LNCaP clone FGC (cell line): ENCODE data around the gene KLF11.
"Not testable (repeated sequence)": the region's sequence is repeated elsewhere in the genome, so short reads cannot be mapped to it uniquely, and the experiment has no call there.

Experiments used
- DNase-seq: peaks from one replicate; pipeline ENCODE4 v3.0.0-alpha.2; 2011; ENCODE audit warnings: low read depth
- H3K4me3 ChIP-seq: 2 replicates; pipeline ENCODE4 v1.5.1; 2011; ENCODE audit warnings: mild to moderate bottlenecking, low read depth, low read length, control low read depth
- TF ChIP-seq, protein P1 (sequence below): IDR thresholded peaks from 2 replicates; pipeline ENCODE4 v1.5.1; 2012; ENCODE audit warnings: mild to moderate bottlenecking; ENCODE audit not compliant: control insufficient read depth, insufficient read depth; ENCODE audit errors: extremely low read depth

Gene KLF11

DNA sequence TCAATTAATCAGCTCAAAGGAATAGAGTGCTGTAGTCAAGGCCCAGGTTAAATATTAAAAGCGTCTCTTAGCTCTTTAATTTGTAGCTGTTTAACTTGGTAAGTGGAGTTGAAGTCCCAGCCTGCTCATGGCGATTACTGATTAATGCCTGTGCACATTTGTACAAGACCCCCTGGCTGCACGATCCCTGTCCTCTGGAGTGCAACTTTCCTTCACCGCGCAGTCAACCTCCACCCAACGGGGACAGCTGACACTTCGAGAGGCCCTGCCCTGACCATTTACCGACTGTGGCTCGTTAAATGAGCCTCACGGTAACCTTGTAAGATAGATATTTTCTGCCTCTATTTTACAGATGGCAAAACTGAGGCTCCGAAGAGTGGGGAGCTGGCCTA is 42.3 kb downstream of the KLF11 start:
- H3K4me3 ChIP-seq, result no peak overlapping the region
- no peak for DNase-seq
- TF ChIP-seq, protein P1, sequence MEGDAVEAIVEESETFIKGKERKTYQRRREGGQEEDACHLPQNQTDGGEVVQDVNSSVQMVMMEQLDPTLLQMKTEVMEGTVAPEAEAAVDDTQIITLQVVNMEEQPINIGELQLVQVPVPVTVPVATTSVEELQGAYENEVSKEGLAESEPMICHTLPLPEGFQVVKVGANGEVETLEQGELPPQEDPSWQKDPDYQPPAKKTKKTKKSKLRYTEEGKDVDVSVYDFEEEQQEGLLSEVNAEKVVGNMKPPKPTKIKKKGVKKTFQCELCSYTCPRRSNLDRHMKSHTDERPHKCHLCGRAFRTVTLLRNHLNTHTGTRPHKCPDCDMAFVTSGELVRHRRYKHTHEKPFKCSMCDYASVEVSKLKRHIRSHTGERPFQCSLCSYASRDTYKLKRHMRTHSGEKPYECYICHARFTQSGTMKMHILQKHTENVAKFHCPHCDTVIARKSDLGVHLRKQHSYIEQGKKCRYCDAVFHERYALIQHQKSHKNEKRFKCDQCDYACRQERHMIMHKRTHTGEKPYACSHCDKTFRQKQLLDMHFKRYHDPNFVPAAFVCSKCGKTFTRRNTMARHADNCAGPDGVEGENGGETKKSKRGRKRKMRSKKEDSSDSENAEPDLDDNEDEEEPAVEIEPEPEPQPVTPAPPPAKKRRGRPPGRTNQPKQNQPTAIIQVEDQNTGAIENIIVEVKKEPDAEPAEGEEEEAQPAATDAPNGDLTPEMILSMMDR, result no peak

DNA sequence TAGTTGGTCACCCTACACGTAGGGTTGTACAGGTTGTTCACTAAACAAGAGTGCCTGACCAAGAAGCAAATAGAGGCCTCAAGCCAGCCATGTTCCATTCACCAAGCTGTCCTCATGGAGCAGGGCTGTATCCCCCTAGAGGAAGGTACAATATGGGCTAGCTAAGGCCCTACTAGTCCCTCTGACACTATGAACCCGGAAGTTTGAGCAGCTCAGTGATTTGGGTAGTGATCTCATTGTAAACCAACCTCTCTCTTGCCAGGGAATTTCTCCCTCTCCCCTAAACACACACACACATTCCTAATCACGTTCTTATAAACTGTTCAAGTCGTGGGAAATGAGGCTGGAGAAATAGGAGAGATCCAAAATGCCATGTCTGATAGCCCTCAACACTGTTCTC is 43.6 kb downstream of the KLF11 start:
- DNase-seq, result no peak

GRCh38 chr2:10087360-10087759 is 44.0 kb downstream of the KLF11 start:
- DNase-seq, result no peak
- TF ChIP-seq, protein P1, result no peak
- H3K4me3 ChIP-seq, result no peak overlapping the region

More for the DNA sequence above, 43.6 kb downstream of the KLF11 start:
- TF ChIP-seq, protein P1, result no peak
- H3K4me3 ChIP-seq, result no peak overlapping the region

- no peak overlapping the region for H3K4me3 ChIP-seq
- TF ChIP-seq, protein P1, result no peak
- DNase-seq, result no peak
Measured at GRCh38 chr2:10089565-10090190, 46.3 kb downstream of the KLF11 start.

DNA sequence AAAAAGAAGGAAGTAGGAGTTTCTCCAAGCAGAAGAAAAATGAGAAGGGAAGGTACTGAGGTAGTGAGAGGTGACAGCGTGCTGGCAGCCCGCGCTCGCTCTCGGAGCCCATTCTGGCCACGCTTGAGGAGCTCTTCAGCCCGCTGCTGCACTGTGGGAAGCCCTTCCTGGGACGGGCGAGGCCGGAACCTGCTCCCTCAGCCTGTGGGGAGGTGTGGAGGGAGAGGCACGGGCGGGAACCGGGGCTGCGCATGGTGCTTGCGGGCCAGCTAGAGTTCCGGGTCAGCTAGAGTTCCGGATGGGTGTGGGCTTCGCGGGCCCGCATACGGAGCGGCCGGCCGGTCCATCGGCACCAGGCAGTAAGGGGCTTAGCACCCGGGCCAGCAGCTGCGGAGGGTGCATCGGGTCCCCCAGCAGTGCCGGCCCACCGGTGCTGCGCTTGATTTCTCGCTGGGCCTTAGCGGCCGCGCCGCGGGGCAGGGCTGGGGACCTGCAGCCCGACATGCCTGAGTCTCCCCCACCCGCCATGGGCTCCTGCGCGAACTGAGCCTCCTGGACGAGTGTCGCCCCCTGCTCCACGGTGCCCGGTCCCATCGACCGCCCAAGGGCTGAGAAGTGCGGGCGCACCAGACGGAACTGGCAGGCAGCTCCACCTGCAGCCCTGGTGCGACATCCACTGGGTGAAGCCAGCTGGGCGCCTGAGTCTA is 48.0 kb downstream of the KLF11 start:
- TF ChIP-seq, protein P1, result no peak
- no peak for DNase-seq
- H3K4me3 ChIP-seq, result no peak overlapping the region

DNA sequence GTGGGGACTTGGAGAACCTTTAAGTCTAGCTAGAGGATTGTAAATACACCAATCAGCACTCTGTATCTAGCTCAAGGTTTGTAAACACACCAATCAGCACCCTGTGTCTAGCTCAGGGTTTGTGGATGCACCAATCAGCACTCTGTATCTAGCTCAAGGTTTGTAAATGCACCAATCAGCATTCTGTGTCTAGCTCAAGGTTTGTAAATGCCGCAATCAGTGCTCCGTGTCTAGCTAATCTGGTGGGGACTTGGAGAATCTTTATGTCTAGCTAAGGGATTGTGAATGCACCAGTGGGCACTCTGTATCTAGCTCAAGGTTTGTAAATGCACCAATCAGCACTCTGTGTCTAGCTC is 48.5 kb downstream of the KLF11 start:
- not testable (repeated sequence) for DNase-seq, H3K4me3 ChIP-seq

DNA sequence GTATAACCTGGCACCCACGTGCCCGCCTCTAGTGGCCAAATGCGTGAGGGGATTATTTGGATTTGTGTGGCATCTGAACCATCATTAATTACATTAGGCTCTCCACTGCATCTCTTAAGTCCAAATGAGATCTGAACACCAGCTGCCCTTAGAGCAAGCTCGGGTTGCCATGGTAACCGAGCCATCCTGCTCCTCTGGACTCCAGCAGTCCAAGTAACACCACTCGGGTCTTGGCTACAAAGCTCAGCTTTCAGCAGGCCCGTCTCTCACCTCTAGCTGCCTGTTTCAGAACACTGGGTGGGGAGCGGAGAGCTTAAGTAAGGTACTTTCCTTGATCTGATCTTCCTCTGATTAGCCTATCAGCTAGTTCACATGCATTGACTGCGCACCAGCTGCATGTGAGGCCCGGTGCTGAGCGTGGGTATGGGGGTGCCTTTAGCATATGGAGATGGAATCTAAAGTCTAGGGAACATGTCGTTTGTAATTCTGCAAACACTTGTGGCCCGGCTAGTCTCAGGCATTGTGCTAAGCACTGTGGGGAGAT is 51.0 kb downstream of the KLF11 start:
- no peak for DNase-seq
- TF ChIP-seq, protein P1, result no peak
- no peak overlapping the region for H3K4me3 ChIP-seq
